ENCODE measurements around the gene SH3RF3. TPM values are rescaled to one million over a fixed set of nuclear protein-coding genes. Genes with fewer than 3 reads are reported as not detected.

SH3RF3 gene
- total and polyA plus RNA-seq, 12 donors, result 0.72 to 19.1 (median 12.2) TPM

DNA sequence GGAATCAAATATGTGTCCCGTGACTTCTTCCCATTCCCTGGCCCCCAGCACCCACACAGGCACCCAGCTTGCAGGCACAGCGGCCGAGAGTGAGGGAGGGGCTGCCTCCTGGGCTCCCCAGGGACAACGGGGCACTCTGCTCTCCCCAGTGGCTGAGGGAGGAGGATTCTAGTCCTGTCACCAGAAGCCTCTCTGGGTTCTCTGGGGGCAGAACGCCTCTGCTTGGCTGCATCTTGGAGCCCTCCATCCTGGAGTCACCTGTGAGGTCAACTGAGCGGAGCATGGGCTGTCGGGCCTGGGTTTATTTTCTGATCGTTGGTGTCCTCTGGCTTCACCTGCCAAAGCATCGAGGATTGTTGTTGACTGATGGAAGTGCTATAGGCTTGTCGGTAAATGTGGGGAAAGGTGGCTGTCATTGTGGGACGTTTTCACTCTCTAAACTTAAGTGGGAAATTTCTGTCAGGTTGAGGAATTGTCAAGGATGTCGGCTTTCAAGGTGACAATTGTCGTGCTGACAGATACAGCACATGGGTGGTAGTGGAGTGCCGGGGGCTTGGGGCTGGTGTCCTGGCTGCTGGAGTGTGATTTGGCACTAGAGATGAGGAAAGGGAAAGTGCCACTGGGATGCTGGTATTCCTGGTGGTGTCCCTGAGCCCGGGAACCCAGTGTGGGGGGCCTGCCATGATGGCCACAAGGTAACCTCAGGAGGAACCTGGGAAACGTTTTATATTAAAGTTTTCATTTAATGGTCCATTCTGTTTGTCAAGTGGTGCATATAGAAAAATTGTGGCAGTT lies 13.6 kb downstream of the SH3RF3 start:
- Histone ChIP-seq H3K9me3 (replicated peaks in 1 of 3) (no peaks in the 10 kb centered on the region), H3K27ac (no peak overlapping the region), H3K4me3 (no peak overlapping the region), H3K36me3 (replicated peaks in 1 of 2) (no peaks in the 10 kb centered on the region), H3K27me3 (no peaks in the 10 kb centered on the region), H3K4me1 (replicated peaks in 1 of 2) (peaks cover 0 to under 1% of the 10 kb centered on the region in 2 donors)
- no peak for TF ChIP-seq POLR2A (IDR thresholded peaks at IDR 0.05)
- TF ChIP-seq CTCF (IDR thresholded peaks at IDR 0.05), result no peak
- intact Hi-C loops (cut with DNase I), result no loop called here
- no peak for DNase-seq
- 88 to 92% (median 91%) methylated on average over 15 to 16 of the region's 16 CpGs for WGBS, 4 donors

- no peaks in the 10 kb centered on the region for H3K27me3 ChIP-seq
- H3K4me3 ChIP-seq, result no peak overlapping the region
- H3K4me1 ChIP-seq (replicated peaks in 1 of 2), result peaks cover 1 to 5% of the 10 kb centered on the region in 2 donors
- no peak overlapping the region for H3K27ac ChIP-seq
- DNase-seq, result no peak
- no peaks in the 10 kb centered on the region for H3K36me3 ChIP-seq (replicated peaks in 1 of 2)
- no peaks in the 10 kb centered on the region for H3K9me3 ChIP-seq (replicated peaks in 1 of 3)
- TF ChIP-seq CTCF (IDR thresholded peaks at IDR 0.05), result no peak
- no peak for TF ChIP-seq POLR2A (IDR thresholded peaks at IDR 0.05)
- 89 to 95% (median 93%) methylated on average over 13 of the region's 13 CpGs for WGBS, 4 donors
- intact Hi-C loops (cut with DNase I), result no loop called here
Measured at GRCh38 chr2:109143214-109144187, 14.5 kb downstream of the SH3RF3 start.

GRCh38 chr2:109144271-109144670 lies 15.3 kb downstream of the SH3RF3 start:
- Histone ChIP-seq H3K36me3 (replicated peaks in 1 of 2) (no peaks in the 10 kb centered on the region), H3K9me3 (replicated peaks in 1 of 3) (no peaks in the 10 kb centered on the region), H3K4me3 (no peak overlapping the region), H3K4me1 (replicated peaks in 1 of 2) (peaks cover 5 to 7% of the 10 kb centered on the region in 2 donors), H3K27ac (no peak overlapping the region), H3K27me3 (no peaks in the 10 kb centered on the region)
- WGBS, 4 donors, result 76 to 95% (median 81%) methylated on average over 5 of the region's 5 CpGs
- intact Hi-C loops (cut with DNase I), result no loop called here
- TF ChIP-seq POLR2A (IDR thresholded peaks at IDR 0.05) (no peak), CTCF (IDR thresholded peaks at IDR 0.05) (no peak)
- no peak for DNase-seq

GRCh38 chr2:109144721-109145120 lies 15.7 kb downstream of the SH3RF3 start:
- Histone ChIP-seq H3K4me3 (no peak overlapping the region), H3K36me3 (replicated peaks in 1 of 2) (no peaks in the 10 kb centered on the region), H3K27me3 (no peaks in the 10 kb centered on the region), H3K9me3 (replicated peaks in 1 of 3) (no peaks in the 10 kb centered on the region), H3K27ac (no peak overlapping the region), H3K4me1 (replicated peaks in 1 of 2) (peaks cover 5 to 7% of the 10 kb centered on the region in 2 donors)
- TF ChIP-seq POLR2A (IDR thresholded peaks at IDR 0.05), result no peak
- TF ChIP-seq CTCF (IDR thresholded peaks at IDR 0.05), result no peak
- WGBS, 4 donors, result 93 to 100% (median 98%) methylated on average over 5 to 15 of the region's 15 CpGs
- no peak for DNase-seq
- intact Hi-C loops (cut with DNase I), result no loop called here

All from adrenal gland (tissue), 12 donors.